NCI-H1694 treated with DMSO at 0.1 percent for 48 hours (cell line): ENCODE data around the gene HS1BP3.

Experiments
- DNase-seq: peaks from one replicate; lab custom pipeline; 2025; lab: John Stamatoyannopoulos, UW

The HS1BP3 gene

DNA sequence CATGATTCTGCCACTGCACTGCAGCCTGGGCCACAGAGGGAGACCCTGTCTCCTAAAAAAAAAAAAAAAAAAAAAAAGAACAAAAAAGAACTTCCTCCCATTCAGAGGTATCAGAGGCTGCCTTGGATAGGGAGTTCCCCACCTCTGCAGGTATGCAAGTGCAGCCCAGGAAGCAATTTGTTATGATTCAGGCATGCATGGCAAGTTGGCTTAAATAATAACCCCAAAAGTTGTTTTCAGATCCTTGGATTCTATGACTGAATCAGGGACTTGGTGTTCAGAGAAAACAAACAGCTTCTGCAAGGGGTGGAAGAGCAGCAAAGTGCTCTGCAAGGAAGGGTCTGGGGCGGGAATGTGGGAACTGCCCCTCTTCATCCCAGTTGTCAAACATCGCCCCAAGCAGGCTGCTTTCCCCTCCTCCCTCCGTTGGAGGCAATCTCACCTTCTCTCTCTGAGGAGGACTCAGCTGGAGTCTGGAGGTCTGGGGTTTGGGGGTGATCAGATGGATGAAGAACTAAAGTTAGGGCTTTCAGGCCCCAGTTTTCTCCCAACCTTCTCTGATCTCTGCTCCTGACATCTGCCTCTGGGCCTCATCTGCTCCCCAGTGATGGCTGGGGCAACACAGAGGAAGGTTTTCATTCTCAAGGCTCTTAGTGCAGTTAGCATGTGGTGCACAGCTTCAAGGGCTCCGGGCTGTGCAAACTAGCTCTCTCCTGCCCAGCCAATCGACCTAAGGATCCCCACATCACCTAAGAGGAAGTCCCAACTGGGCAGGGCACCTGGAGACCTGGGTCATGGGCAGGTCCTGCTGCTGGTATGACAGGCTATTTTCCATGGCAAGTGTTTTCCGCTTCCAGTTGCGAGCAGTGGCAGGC lies 12.5 kb upstream of the HS1BP3 start:
- DNase-seq, result no peak

DNA sequence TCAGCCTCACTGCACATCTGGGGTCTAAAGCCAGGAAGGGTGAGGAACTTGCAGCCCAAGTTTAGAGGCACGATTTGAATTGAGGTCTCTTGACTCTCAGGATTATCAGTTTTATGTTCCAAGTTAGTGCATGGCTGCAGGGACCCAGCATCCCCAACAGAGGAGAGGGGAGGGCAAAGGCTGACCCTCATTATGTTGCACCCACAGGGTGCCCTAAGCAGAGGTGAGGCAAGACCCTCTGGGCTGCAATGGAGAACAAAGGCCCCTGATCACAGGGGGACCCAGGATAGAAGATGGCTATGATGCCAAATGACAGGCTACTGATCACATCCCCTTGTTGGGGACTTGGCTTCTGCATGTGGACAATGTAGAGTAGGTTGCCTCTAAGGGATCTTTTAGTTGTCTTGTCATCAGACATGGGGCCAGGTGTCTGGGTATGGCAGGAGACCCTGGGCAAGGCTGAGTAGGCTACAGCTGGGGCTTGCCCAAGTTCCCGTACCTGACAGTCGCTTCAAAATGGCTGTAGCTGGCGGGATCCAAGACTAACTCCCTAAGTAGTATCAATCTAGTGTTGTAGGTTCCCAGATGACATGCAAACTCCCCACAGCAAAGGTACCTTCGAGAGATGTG lies 11.5 kb upstream of the HS1BP3 start:
- DNase-seq, result no peak

GRCh38 chr2:20661421-20662307 lies 10.8 kb upstream of the HS1BP3 start:
- peak; percentile 78 for DNase-seq

GRCh38 chr2:20660506-20661420 lies 9.9 kb upstream of the HS1BP3 start:
- DNase-seq, result no peak

DNA sequence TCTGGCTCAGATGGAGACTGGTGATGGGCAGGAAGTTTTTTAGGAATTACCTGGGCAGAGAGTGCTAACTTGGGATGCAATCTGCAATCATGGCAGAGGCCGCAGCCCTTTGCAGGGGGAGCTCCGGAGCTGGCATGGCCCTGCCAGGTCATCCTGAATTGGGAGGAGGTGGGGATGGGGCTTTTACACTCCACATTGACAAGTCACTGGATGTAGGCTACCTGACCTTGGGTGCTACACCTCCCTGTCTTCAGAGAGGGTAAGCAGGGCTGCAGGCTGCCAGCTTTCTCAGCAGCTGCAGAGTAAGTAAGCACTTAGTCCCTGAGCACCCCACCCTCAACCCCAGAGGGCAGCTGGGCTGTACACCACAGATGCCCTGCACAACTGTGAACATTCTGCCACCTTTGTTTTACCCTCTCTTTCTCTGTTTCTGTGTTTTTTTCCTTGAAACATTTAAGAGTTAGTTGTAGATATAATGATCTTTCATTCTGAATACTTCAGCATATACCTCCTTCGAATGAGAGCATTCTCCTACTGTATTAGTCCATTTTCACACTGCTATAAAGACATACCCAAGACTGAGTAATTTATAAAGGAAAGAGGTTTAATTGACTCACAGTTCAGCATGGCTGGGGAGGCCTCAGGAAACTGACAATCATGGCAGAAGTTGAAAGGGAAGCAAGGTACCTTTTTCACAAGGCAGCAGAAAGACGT lies 6.8 kb upstream of the HS1BP3 start:
- no peak for DNase-seq

DNA sequence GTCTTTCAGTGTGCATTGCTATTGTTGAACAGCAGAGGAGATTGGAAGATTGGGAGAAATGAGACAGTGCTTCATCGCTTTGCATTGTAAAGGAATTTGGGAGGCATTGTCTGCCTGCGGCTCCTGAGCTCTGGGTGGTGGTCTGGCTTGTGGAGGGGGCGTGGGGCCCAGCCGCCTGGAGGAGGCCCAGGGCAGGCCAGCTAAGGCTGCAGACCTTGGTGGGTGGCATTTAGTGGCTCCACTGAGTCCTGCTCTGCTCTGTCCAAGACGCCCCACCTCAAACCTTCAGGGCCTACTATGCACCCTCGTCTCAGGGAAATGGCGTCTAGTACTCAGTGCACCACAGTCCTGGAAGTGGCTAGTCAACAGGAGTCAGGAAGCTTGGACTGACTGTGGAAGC lies 5.7 kb upstream of the HS1BP3 start:
- no peak for DNase-seq

DNA sequence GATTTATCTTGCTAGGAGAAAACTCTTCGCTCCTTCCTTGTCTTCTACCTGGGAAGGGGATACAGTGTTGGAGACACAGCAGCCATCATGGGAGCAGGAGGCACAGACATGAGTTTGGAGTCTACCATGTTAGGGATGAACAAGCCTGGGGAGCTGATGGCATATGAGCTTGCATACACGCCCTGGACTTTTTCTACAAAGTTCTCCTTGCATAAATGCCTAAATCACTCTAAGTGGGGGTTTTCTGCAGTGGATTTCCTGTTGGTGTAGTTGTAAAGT lies 3.6 kb upstream of the HS1BP3 start:
- no peak for DNase-seq

GRCh38 chr2:20653695-20654534 lies 3.0 kb upstream of the HS1BP3 start:
- DNase-seq, result no peak

DNA sequence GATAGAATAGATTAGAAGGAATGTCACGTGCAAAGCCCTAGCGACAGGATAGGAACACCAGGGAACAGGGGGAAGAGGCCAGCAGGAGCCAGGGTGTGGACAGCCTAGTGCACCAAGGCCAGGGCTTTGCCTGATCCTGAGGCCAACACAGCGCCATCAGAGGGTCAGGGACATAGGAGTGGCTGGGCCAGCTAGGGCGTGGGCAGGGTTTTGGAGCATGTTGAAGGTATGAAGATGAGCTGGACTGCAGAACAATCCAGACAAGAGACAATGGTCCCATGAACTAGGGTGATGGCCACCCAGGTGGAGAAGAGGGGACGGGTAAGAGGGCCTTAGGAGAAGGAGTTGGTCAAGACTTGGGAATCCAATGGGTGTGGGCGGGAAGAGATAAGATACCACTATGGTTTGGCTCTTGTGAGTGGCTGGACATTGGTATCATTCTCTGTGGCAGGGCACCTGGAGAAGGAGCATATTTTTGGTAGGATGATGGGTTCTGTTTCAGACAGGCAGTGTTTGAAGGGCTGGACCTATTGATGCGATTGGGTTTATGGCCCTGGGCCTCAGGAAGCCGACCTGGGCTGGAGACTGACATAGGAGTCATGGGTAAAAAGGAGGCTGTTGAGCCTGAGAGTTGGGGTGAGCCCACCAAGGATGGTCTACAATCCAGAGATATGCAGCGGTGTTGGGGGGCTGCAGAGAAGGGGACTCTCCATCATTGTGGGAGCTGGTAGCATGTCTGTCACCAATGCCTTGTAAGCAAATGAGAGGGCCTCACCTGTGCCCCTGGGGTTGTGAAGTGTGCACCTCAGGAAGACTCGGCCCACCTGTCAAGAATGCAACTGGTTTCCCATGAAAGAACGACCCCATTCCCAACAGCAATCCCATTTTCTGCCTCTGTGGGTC lies 2.0 kb upstream of the HS1BP3 start:
- DNase-seq, result no peak

- DNase-seq, result no peak
These were observed 1.2 kb upstream of the HS1BP3 start for GRCh38 chr2:20652141-20652540.

- no peak for DNase-seq
These were observed 817 bp upstream of the HS1BP3 start for GRCh38 chr2:20651731-20652099.

DNA sequence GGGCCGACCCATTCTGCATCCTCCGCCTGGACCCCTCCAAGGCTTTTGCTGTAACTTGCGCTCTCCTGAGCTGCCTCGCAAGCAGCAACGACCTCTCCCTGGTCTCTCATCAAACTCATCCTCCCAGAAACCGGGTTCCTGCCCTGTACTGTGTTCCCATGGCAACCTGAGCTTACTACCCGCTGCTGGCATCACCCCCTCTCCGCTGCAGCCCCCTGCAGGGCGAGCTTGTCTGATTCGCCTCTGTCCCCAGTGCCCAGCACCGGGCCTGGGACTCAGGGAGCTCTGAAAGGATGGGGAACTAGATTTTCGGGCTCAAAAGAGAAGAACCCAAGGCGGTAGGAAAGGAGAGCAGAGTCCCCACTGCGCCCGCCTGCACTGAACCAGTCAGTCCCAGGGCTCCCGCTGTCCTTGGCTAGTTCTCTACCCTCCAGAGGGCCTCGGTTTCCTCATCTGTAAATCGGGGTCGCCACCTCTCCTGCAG lies 463 bp downstream of the HS1BP3 start:
- DNase-seq, result peak; percentile 54

GRCh38 chr2:20649976-20650375 lies 922 bp downstream of the HS1BP3 start:
- DNase-seq, result no peak

DNA sequence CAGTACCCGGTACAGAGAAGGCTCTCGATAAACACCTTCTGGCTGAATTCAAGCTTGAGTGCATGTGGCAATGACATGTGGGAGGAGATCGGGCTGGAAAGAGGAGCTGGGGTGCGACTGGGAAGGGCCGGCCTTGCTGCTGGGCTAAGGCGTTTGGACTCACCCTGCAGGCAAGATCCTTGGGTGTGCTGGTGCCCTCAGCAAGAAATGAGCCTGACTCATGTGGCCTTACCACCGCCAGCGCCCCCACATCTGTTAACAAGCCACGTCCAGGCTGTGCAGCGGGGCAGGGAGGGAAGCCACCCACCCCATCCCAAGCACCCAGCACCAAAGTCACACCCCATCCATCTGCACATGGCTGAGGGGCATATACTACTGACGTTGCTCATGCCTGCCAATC lies 1.3 kb downstream of the HS1BP3 start:
- DNase-seq, result no peak

- no peak for DNase-seq
These were observed 2.1 kb downstream of the HS1BP3 start for GRCh38 chr2:20648831-20649230.

DNA sequence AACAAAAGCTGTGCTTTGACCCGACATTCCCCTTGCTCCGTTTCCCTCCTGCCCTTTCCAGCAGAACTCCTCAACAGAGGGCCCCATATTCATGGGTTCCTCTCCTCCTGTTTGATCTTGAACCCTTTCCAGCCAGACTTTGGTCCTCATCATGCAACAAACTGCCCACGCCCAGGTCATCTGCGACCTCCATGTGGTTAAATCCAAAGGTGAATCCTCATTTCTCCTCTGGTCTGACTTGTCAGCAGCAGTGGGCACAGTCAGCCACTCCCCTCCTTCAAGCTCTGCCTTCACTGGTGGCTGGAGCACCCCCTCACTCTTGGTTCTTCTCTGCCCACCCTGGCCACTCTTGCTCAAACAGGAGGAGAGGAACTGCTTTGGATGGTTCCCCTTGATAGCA lies 2.7 kb downstream of the HS1BP3 start:
- no peak for DNase-seq

- DNase-seq, result no peak
These were observed 3.2 kb downstream of the HS1BP3 start for GRCh38 chr2:20647738-20648137.

DNA sequence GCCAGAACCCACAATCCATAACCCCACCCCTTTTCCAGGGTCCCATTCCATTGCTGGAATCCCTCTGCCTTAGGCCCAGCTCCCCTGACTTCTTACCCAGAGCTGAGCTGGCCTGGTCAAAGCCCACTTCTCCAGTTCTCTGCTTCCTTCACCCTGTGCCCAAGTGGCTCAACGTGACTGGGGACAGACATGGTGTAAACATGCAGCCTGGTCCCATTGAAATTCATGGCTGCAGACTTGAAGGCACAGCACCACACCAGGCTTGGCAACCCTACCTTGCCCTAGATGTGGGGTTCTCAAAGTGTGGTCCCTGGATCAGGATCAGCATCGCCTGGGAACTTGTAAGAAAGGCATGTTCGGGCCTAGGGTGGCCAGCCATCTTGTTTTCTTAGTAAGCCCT lies 3.7 kb downstream of the HS1BP3 start:
- DNase-seq, result no peak

- DNase-seq, result no peak
These were observed 4.5 kb downstream of the HS1BP3 start for GRCh38 chr2:20646446-20646845.
